22Rv1 (cell line): Measurements from ENCODE around the gene PDHX.

Source experiments
- ZFX ChIP-seq: fragments of 450-650 bp; IDR thresholded peaks from 2 replicates; pipeline ENCODE4 v1.6.1; 2017; ENCODE audit warnings: antibody characterized with exemption, borderline replicate concordance
- TF ChIP-seq, protein P1 (sequence below): fragments of 450-650 bp; IDR thresholded peaks from 2 replicates; pipeline ENCODE4 v1.5.1; 2017; ENCODE audit warnings: mild to moderate bottlenecking

- TF ChIP-seq, protein P1, sequence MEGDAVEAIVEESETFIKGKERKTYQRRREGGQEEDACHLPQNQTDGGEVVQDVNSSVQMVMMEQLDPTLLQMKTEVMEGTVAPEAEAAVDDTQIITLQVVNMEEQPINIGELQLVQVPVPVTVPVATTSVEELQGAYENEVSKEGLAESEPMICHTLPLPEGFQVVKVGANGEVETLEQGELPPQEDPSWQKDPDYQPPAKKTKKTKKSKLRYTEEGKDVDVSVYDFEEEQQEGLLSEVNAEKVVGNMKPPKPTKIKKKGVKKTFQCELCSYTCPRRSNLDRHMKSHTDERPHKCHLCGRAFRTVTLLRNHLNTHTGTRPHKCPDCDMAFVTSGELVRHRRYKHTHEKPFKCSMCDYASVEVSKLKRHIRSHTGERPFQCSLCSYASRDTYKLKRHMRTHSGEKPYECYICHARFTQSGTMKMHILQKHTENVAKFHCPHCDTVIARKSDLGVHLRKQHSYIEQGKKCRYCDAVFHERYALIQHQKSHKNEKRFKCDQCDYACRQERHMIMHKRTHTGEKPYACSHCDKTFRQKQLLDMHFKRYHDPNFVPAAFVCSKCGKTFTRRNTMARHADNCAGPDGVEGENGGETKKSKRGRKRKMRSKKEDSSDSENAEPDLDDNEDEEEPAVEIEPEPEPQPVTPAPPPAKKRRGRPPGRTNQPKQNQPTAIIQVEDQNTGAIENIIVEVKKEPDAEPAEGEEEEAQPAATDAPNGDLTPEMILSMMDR = no peak
- no peak for TF ChIP-seq ZFX
Measured at GRCh38 chr11:34960277-34960676, 43.9 kb downstream of the PDHX start.
